Measurements from ENCODE around the gene STXBP5.

GRCh38 chr6:147337921-147338320 lies 133.7 kb downstream of the STXBP5 start:
- TF ChIP-seq EZH2 (optimal IDR thresholded peaks at IDR 0.05; ENCODE audit: low read depth, low read length): no peak
- no peak for TF ChIP-seq CTCF (IDR thresholded peaks at IDR 0.05; ENCODE audit: low read length)

Measured in MM.1S (cell line).